GM12892 (cell line): Measurements from ENCODE around the gene GFRA1.

Experiments
- POLR2A ChIP-seq: IDR thresholded peaks from 2 replicates; pipeline ENCODE4 v1.6.1; 2011; ENCODE audit warnings: low read depth, low read length, control low read depth
- POLR2AphosphoS5 ChIP-seq: IDR thresholded peaks from 2 replicates; pipeline ENCODE4 v1.6.1; 2011; ENCODE audit warnings: low read depth, low read length, control low read depth

DNA sequence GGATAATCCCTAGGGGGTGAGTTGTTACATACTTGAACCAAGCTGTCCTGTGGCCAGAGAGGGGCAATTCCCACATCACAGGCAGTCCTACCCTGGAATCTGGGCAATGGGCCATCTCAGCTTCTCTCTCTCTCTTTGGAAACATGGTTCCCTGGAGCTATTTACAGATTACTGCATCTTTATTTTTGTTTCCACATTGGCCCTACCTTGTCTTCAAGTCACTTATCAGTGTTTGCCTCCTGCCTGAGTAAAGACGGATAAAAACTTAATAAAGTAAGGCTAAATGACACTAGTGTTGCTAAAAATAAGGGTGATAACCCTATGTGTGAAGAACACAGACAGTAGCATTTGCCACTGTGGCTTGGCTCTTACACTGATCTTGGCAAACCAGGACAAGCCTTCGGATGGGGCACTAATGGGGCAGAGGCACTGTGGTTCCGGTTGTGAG is 228.2 kb downstream of the GFRA1 start:
- TF ChIP-seq POLR2A (no peak), POLR2AphosphoS5 (no peak)
